H1 (cell line): ENCODE measurements around the gene BCAR3. TPM values are rescaled to one million over a fixed set of nuclear protein-coding genes. Genes with fewer than 3 reads are reported as not detected.

ENCODE experiments used
- CTCF ChIA-PET: fragments of 300-600 bp; sonication (Branson Sonifier 250); formaldehyde crosslinking; loops from one replicate; lab custom pipeline; 2021; ENCODE audit not compliant: partially characterized antibody; lab: Charles Lee
- POLR2A ChIA-PET: fragments of 300-600 bp; sonication (Branson Sonifier 250); formaldehyde crosslinking; loops from one replicate; lab custom pipeline; 2021; ENCODE audit warnings: inconsistent platforms; ENCODE audit not compliant: partially characterized antibody; lab: Charles Lee
- DNase-seq, 2 experiments: peaks; one replicate each; pipeline versions ENCODE4 v3.0.0 to v3.0.0-alpha.2; 2010 to 2022; ENCODE audit warnings: low spot score in 2 of 2, low read depth in 1 of 2, mixed read lengths in 1 of 2
- FAIRE-seq: peaks from 2 replicates; lab custom pipeline; 2011; peaks lifted over from hg19 to GRCh38; lab: Jason Lieb, UNC
- H2AFZ ChIP-seq: 2 replicates; pipeline ENCODE4 v1.8.1; 2012; ENCODE audit warnings: low read length, inconsistent platforms
- H2AK5ac ChIP-seq: 2 replicates; pipeline ENCODE4 v1.6.1; 2013; ENCODE audit warnings: low read depth, low read length
- H2BK120ac ChIP-seq: replicated peaks from 2 replicates; pipeline ENCODE3; 2013; ENCODE audit warnings: low read depth, low read length, inconsistent platforms
- H2BK12ac ChIP-seq: 2 replicates; pipeline ENCODE4 v1.6.1; 2013; ENCODE audit warnings: low read depth, low read length
- H2BK15ac ChIP-seq: 2 replicates; pipeline ENCODE4 v1.6.1; 2013; ENCODE audit warnings: low read length
- H2BK20ac ChIP-seq: 2 replicates; pipeline ENCODE4 v1.6.1; 2013; ENCODE audit warnings: low read length
- H2BK5ac ChIP-seq: 2 replicates; pipeline ENCODE4 v1.6.1; 2013; ENCODE audit warnings: low read depth, low read length
- H3K14ac ChIP-seq: 2 replicates; pipeline ENCODE4 v1.6.1; 2013; ENCODE audit warnings: inconsistent platforms; ENCODE audit not compliant: insufficient read length
- H3K18ac ChIP-seq: 2 replicates; pipeline ENCODE4 v1.6.1; 2013; ENCODE audit warnings: low read length; ENCODE audit errors: extremely low read depth
- H3K23ac ChIP-seq: 2 replicates; pipeline ENCODE4 v1.6.1; 2013; ENCODE audit warnings: inconsistent platforms; ENCODE audit not compliant: insufficient read length
- H3K23me2 ChIP-seq: 2 replicates; pipeline ENCODE4 v1.6.1; 2013; ENCODE audit warnings: low read depth, low read length
- H3K27ac ChIP-seq: 2 replicates; pipeline ENCODE4 v1.6.1; 2011; ENCODE audit warnings: low read depth, low read length, inconsistent platforms
- H3K27me3 ChIP-seq, 4 experiments: replicated peaks in 1 of 4; 1 replicate in 1 of 4; 2 replicates in 3 of 4; pipeline versions ENCODE4 v1.6.1 to v1.8.1; 2011 to 2013; ENCODE audit warnings: low read length in 3 of 4, mild to moderate bottlenecking in 3 of 4, inconsistent platforms in 2 of 4, mixed read lengths in 2 of 4, moderate library complexity in 1 of 4; ENCODE audit not compliant: control insufficient read depth in 3 of 4, insufficient read depth in 3 of 4; ENCODE audit errors: extremely low read depth in 1 of 4
- H3K36me3 ChIP-seq, 4 experiments: 2 replicates each; pipeline versions ENCODE4 v1.6.1 to v1.8.1; 2011 to 2013; ENCODE audit warnings: mild to moderate bottlenecking in 4 of 4, low read length in 3 of 4, moderate library complexity in 2 of 4, control low read depth in 1 of 4, inconsistent platforms in 1 of 4; ENCODE audit not compliant: insufficient read depth in 4 of 4, control insufficient read depth in 2 of 4
- H3K4ac ChIP-seq: replicated peaks from 2 replicates; pipeline ENCODE3; 2013; ENCODE audit warnings: low read length, low read depth, mixed read lengths, inconsistent platforms; ENCODE audit not compliant: insufficient read length
- H3K4me1 ChIP-seq, 4 experiments: replicated peaks in 1 of 4; 1 replicate in 1 of 4; 2 replicates in 3 of 4; pipeline versions ENCODE4 v1.6.1 to v1.8.1; 2011 to 2013; ENCODE audit warnings: low read length in 3 of 4, inconsistent platforms in 2 of 4, mixed read lengths in 1 of 4; ENCODE audit not compliant: insufficient read depth in 4 of 4, control insufficient read depth in 3 of 4
- H3K4me2 ChIP-seq, 2 experiments: 2 replicates each; pipeline versions ENCODE4 v1.6.1 to v1.8.1; 2011 to 2013; ENCODE audit warnings: low read depth in 2 of 2, low read length in 2 of 2, control low read depth in 1 of 2, inconsistent platforms in 1 of 2, mild to moderate bottlenecking in 1 of 2; ENCODE audit not compliant: insufficient read depth in 1 of 2
- H3K4me3 ChIP-seq, 4 experiments: fragments of 200-600, 300-600 bp in 1 of 4; sonication (generic), shearing (Covaris generic), sonication (Bioruptor Twin) in 1 of 4; 2 replicates each; pipeline versions ENCODE4 v1.5.1 to v1.8.1; 2011 to 2016; ENCODE audit warnings: low read length in 4 of 4, low read depth in 3 of 4, control low read depth in 2 of 4, inconsistent platforms in 2 of 4, mild to moderate bottlenecking in 2 of 4, mixed read lengths in 1 of 4, moderate library complexity in 1 of 4; ENCODE audit not compliant: insufficient read depth in 2 of 4; ENCODE audit errors: extremely low read depth in 1 of 4
- H3K56ac ChIP-seq: replicated peaks from 2 replicates; pipeline ENCODE3; 2013; ENCODE audit warnings: low read depth, mild to moderate bottlenecking, mixed read lengths, low read length, inconsistent platforms; ENCODE audit not compliant: insufficient read length
- H3K79me1 ChIP-seq: 2 replicates; pipeline ENCODE4 v1.6.1; 2013; ENCODE audit warnings: low read depth, low read length, control low read depth
- H3K79me2 ChIP-seq, 2 experiments: 2 replicates each; pipeline versions ENCODE4 v1.6.1 to v1.8.1; 2012 to 2013; ENCODE audit warnings: low read length in 2 of 2, mild to moderate bottlenecking in 2 of 2, inconsistent platforms in 1 of 2; ENCODE audit not compliant: insufficient read depth in 2 of 2, control insufficient read depth in 1 of 2
- H3K9ac ChIP-seq, 4 experiments: replicated peaks in 1 of 4; 1 replicate in 1 of 4; 2 replicates in 3 of 4; pipeline versions ENCODE4 v1.6.1 to v1.8.1; 2011 to 2013; ENCODE audit warnings: low read depth in 3 of 4, low read length in 3 of 4, control low read depth in 2 of 4, mild to moderate bottlenecking in 2 of 4, moderate library complexity in 2 of 4, inconsistent platforms in 1 of 4; ENCODE audit errors: extremely low read depth in 1 of 4
- H3K9me3 ChIP-seq, 2 experiments: 2 replicates each; pipeline versions ENCODE4 v1.6.1 to v1.8.1; 2012 to 2013; ENCODE audit warnings: mild to moderate bottlenecking in 2 of 2, moderate library complexity in 2 of 2, control low read depth in 1 of 2, inconsistent platforms in 1 of 2, low read depth in 1 of 2, low read length in 1 of 2, mixed read lengths in 1 of 2; ENCODE audit not compliant: insufficient read depth in 2 of 2
- H4K20me1 ChIP-seq, 2 experiments: replicated peaks in 1 of 2; 2 replicates each; pipeline versions ENCODE3 to v1.8.1; 2011 to 2013; ENCODE audit warnings: inconsistent platforms in 2 of 2, low read length in 2 of 2, mild to moderate bottlenecking in 1 of 2; ENCODE audit not compliant: insufficient read depth in 2 of 2, control insufficient read depth in 1 of 2
- H4K5ac ChIP-seq: 2 replicates; pipeline ENCODE4 v1.6.1; 2013; ENCODE audit warnings: low read length, low read depth, mixed read lengths, inconsistent platforms; ENCODE audit not compliant: insufficient read length
- H4K8ac ChIP-seq: 2 replicates; pipeline ENCODE4 v1.8.0; 2013; ENCODE audit warnings: mild to moderate bottlenecking, moderate library complexity, low read length, inconsistent platforms; ENCODE audit not compliant: insufficient read depth; ENCODE audit errors: extremely low read depth
- H4K91ac ChIP-seq: replicated peaks from 2 replicates; pipeline ENCODE3; 2013; ENCODE audit warnings: low read length, mixed read lengths, inconsistent platforms; ENCODE audit not compliant: insufficient read length
- JUND ChIP-seq: IDR thresholded peaks from 2 replicates; pipeline ENCODE4 v1.6.1; 2011; ENCODE audit warnings: mild to moderate bottlenecking, improper control_type of control experiment, low read length
- RAD21 ChIP-seq, 2 experiments: IDR thresholded peaks in 1 of 2; conservative IDR thresholded peaks in 1 of 2; 2 replicates each; pipeline ENCODE4 v1.6.1; 2011; ENCODE audit warnings: low read depth in 2 of 2, low read length in 2 of 2, improper control_type of control experiment in 1 of 2, inconsistent platforms in 1 of 2, mild to moderate bottlenecking in 1 of 2, moderate library complexity in 1 of 2
- RBBP5 ChIP-seq: IDR thresholded peaks from 2 replicates; pipeline ENCODE4 v1.7.1; 2012; ENCODE audit warnings: low read depth, mild to moderate bottlenecking, inconsistent platforms, low read length, moderate library complexity, borderline replicate concordance
- SP1 ChIP-seq: IDR thresholded peaks from 2 replicates; pipeline ENCODE4 v1.6.1; 2011; ENCODE audit warnings: low read depth, low read length
- SRF ChIP-seq: IDR thresholded peaks from 2 replicates; pipeline ENCODE4 v1.6.1; 2011; ENCODE audit warnings: mild to moderate bottlenecking, low read depth, low read length, moderate library complexity
- ZNF274 ChIP-seq: IDR thresholded peaks from 2 replicates; pipeline ENCODE4 v1.7.0; 2012; ENCODE audit warnings: low read length, borderline replicate concordance; ENCODE audit errors: extremely low read depth
- polyA plus RNA-seq, 7 experiments: library from polyadenylated mRNA; depleted of rRNA in 3 of 7; stranded (reverse) in 5 of 7; unstranded in 2 of 7; fragments of >200 nt in 5 of 7; fragments of 200-250 nt in 2 of 7; gene quantifications; 1 replicate in 5 of 7; 2 replicates in 1 of 7; 4 replicates in 1 of 7; pipeline versions ENCODE4 v1.2.1 to v1.2.3, GENCODE V29; 2011 to 2013; ENCODE audit warnings: missing spikeins in 2 of 7, mixed read lengths in 2 of 7
- total RNA-seq: library from RNA; stranded (reverse); fragmentation: NEBNext Ultra II Directional; extraction: Animal tissue kit (Norgen Biotek cat#: 25700); gene quantifications from 2 replicates; pipeline ENCODE4 v1.2.1, GENCODE V29; 2021
- TF ChIP-seq, protein P1 (sequence below): IDR thresholded peaks from 2 replicates; pipeline ENCODE4 v1.6.1; 2012; ENCODE audit warnings: low read length, inconsistent platforms
- TF ChIP-seq, protein P2 (sequence below): IDR thresholded peaks from 2 replicates; pipeline ENCODE4 v1.6.1; 2011; ENCODE audit warnings: low read length, improper control_type of control experiment

BCAR3 gene
- total and polyA plus RNA-seq, 2 of the 8 experiments (the other 6 are each of a cell fraction or from before 2014, with no cell fraction given) = 5.6 to 9.2 TPM

- H4K20me1 ChIP-seq = no peaks in the 10 kb centered on the region
- ChIA-PET POLR2A (no interaction called here), CTCF (no interaction called here)
- H3K4me1 ChIP-seq = no peaks in the 10 kb centered on the region
- no peak overlapping the region for H2AK5ac ChIP-seq
- no peak overlapping the region for H3K4me2 ChIP-seq
- H3K14ac ChIP-seq = no peak overlapping the region
- no peak overlapping the region for H4K5ac ChIP-seq
- H3K4ac ChIP-seq = no peak overlapping the region
- no peak for TF ChIP-seq ZNF274
- TF ChIP-seq, protein P1, sequence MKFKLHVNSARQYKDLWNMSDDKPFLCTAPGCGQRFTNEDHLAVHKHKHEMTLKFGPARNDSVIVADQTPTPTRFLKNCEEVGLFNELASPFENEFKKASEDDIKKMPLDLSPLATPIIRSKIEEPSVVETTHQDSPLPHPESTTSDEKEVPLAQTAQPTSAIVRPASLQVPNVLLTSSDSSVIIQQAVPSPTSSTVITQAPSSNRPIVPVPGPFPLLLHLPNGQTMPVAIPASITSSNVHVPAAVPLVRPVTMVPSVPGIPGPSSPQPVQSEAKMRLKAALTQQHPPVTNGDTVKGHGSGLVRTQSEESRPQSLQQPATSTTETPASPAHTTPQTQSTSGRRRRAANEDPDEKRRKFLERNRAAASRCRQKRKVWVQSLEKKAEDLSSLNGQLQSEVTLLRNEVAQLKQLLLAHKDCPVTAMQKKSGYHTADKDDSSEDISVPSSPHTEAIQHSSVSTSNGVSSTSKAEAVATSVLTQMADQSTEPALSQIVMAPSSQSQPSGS = no peak
- TF ChIP-seq, protein P2, sequence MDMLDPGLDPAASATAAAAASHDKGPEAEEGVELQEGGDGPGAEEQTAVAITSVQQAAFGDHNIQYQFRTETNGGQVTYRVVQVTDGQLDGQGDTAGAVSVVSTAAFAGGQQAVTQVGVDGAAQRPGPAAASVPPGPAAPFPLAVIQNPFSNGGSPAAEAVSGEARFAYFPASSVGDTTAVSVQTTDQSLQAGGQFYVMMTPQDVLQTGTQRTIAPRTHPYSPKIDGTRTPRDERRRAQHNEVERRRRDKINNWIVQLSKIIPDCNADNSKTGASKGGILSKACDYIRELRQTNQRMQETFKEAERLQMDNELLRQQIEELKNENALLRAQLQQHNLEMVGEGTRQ = no peak
- TF ChIP-seq RBBP5 = no peak
- TF ChIP-seq JUND = no peak
- no peak for TF ChIP-seq SP1
- TF ChIP-seq RAD21 (IDR thresholded peaks at IDR 0.05 in 1 of 2, conservative IDR thresholded peaks at IDR 0.05 in 1 of 2; ENCODE audit: low read depth in 2 of 2, low read length in 2 of 2) = no peak
- TF ChIP-seq SRF = no peak
- H3K18ac ChIP-seq = no peak overlapping the region
- H3K23me2 ChIP-seq = no peaks in the 10 kb centered on the region
- peaks cover 0 to 6% of the 10 kb centered on the region in 2 experiments; a peak in 1 of 4 replicates for H3K79me2 ChIP-seq
- H3K27ac ChIP-seq = no peak overlapping the region
- H4K91ac ChIP-seq = no peak overlapping the region
- H3K27me3 ChIP-seq = no peaks in the 10 kb centered on the region
- H3K9me3 ChIP-seq = no peaks in the 10 kb centered on the region
- H3K4me3 ChIP-seq = no peak overlapping the region
- H2BK20ac ChIP-seq = no peak overlapping the region
- no peak overlapping the region for H3K9ac ChIP-seq
- no peak overlapping the region for H4K8ac ChIP-seq
- H3K56ac ChIP-seq = no peak overlapping the region
- no peak overlapping the region for H2BK120ac ChIP-seq
- H2BK12ac ChIP-seq = no peak overlapping the region
- DNase-seq (no peak), FAIRE-seq (no peak)
- no peak overlapping the region for H3K23ac ChIP-seq
- no peak overlapping the region for H2AFZ ChIP-seq
- peaks cover 0 to 28% (median 6%) of the 10 kb centered on the region in 4 experiments; a peak in 5 of 8 replicates for H3K36me3 ChIP-seq
- no peaks in the 10 kb centered on the region for H3K79me1 ChIP-seq
- no peak overlapping the region for H2BK5ac ChIP-seq
- no peak overlapping the region for H2BK15ac ChIP-seq
Measured at GRCh38 chr1:93559695-93560094, 121.9 kb downstream of the BCAR3 start.
